HepG2 (cell line): ENCODE data around the gene RAB3D. TPM values are rescaled to one million over a fixed set of nuclear protein-coding genes. Genes with fewer than 3 reads are reported as not detected.
A peak's percentile ranks its signal among the peaks of the same experiment; 100 is the strongest.

Experiments used
- ATAC-seq: fragments of 200-7000 bp; cut with Tn5 transposase; 3 replicates; pipeline ENCODE4 v1.9.1; 2020; ENCODE audit warnings: mild to moderate bottlenecking, moderate library complexity
- BruUV-seq: library from RNA; stranded (reverse); fragments of 400-500 nt; replicated peaks from 2 replicates; lab custom pipeline; 2021; lab: Mats Ljungman, UMichigan
- CTCF ChIA-PET: fragments of 300-600 bp; formaldehyde crosslinking; extraction: SDS; loops from one replicate; lab custom pipeline; 2021; ENCODE audit warnings: low total read pairs, inconsistent platforms, low intra/inter-chr PET ratio; lab: Yijun Ruan, JAX
- POLR2A ChIA-PET: fragments of 350-600 bp; sonication (Branson Sonifier 250); formaldehyde crosslinking; loops from one replicate; lab custom pipeline; 2020; ENCODE audit warnings: antibody characterized with exemption, inconsistent platforms; lab: Yijun Ruan, JAX
- DNase-seq: peaks from one replicate; pipeline ENCODE4 v3.0.0-alpha.2; 2015; ENCODE audit warnings: low spot score
- FAIRE-seq: peaks from 3 replicates; lab custom pipeline; 2011; peaks lifted over from hg19 to GRCh38; lab: Jason Lieb, UNC
- H2AFZ ChIP-seq: one replicate; pipeline ENCODE4 v1.6.1; 2011; ENCODE audit warnings: low read length, inconsistent platforms
- H3K27ac ChIP-seq: fragments of 300-600 bp; 3 replicates; pipeline ENCODE4 v1.8.0; 2011; ENCODE audit warnings: mixed run types, mild to moderate bottlenecking, mixed read lengths, low read length, inconsistent platforms; ENCODE audit not compliant: insufficient read depth; ENCODE audit errors: extremely low read length
- H3K27me3 ChIP-seq, 2 experiments: fragments of 200-600 bp in 1 of 2; 2 replicates in 1 of 2; 3 replicates in 1 of 2; pipeline versions ENCODE4 v1.6.0 to v1.8.0; 2011; ENCODE audit warnings: low read length in 2 of 2, mild to moderate bottlenecking in 2 of 2, moderate library complexity in 2 of 2, inconsistent platforms in 1 of 2; ENCODE audit not compliant: insufficient read depth in 2 of 2, control insufficient read depth in 1 of 2
- H3K36me3 ChIP-seq, 2 experiments: fragments of 200-600 bp in 1 of 2; replicated peaks in 1 of 2; 2 replicates in 1 of 2; 3 replicates in 1 of 2; pipeline versions ENCODE4 v1.5.1 to v1.8.0; 2011; ENCODE audit warnings: low read length in 2 of 2, inconsistent platforms in 1 of 2; ENCODE audit not compliant: insufficient read depth in 2 of 2, control insufficient read depth in 1 of 2
- H3K4me1 ChIP-seq: 2 replicates; pipeline ENCODE4 v1.5.1; 2012; ENCODE audit warnings: low read length, inconsistent platforms; ENCODE audit not compliant: insufficient read depth
- H3K4me2 ChIP-seq: 2 replicates; pipeline ENCODE4 v1.6.0; 2011; ENCODE audit warnings: low read depth, low read length, inconsistent platforms
- H3K4me3 ChIP-seq, 3 experiments: fragments of 200-600 bp in 1 of 3; sonication (generic), shearing (Covaris generic) in 1 of 3; replicated peaks in 1 of 3; 2 replicates each; pipeline ENCODE4 v1.5.1; 2011 to 2016; ENCODE audit warnings: low read length in 3 of 3, inconsistent platforms in 2 of 3, low read depth in 2 of 3, mild to moderate bottlenecking in 2 of 3, control low read depth in 1 of 3, mixed read lengths in 1 of 3; ENCODE audit not compliant: insufficient read depth in 1 of 3
- H3K79me2 ChIP-seq: one replicate; pipeline ENCODE4 v1.6.1; 2011; ENCODE audit warnings: low read length, inconsistent platforms; ENCODE audit not compliant: insufficient read depth
- H3K9ac ChIP-seq: 2 replicates; pipeline ENCODE4 v1.6.0; 2011; ENCODE audit warnings: mild to moderate bottlenecking, low read depth, low read length, inconsistent platforms; ENCODE audit not compliant: insufficient read depth
- H3K9me3 ChIP-seq: 2 replicates; pipeline ENCODE4 v1.5.1; 2012; ENCODE audit warnings: mild to moderate bottlenecking, low read length
- H4K20me1 ChIP-seq: 2 replicates; pipeline ENCODE4 v1.6.0; 2011; ENCODE audit warnings: inconsistent platforms, mild to moderate bottlenecking, low read length, moderate library complexity; ENCODE audit not compliant: insufficient read depth
- ATF7 ChIP-seq, 2 experiments: fragments of 450-650 bp in 1 of 2; sonication (generic) in 1 of 2; formaldehyde crosslinking in 1 of 2; IDR thresholded peaks; 2 replicates each; pipeline versions ENCODE4 v1.4.0 to v1.6.1; 2016 to 2020; ENCODE audit warnings: antibody characterized with exemption in 1 of 2, mild to moderate bottlenecking in 1 of 2, missing genetic modification reagents in 1 of 2
- CEBPB ChIP-seq: IDR thresholded peaks from 2 replicates; pipeline ENCODE4 v1.6.1; 2011; ENCODE audit warnings: low read depth, low read length, improper control_type of control experiment, borderline replicate concordance
- CREB1 ChIP-seq, 2 experiments: fragments of 450-650 bp in 1 of 2; IDR thresholded peaks; 2 replicates each; pipeline ENCODE4 v1.6.1; 2016 to 2017; ENCODE audit warnings: control low read depth in 1 of 2, mild to moderate bottlenecking in 1 of 2, missing compliant biosample characterization in 1 of 2, missing genetic modification characterization in 1 of 2
- IRF2 ChIP-seq: IDR thresholded peaks from 2 replicates; pipeline ENCODE4 v1.6.1; 2018; ENCODE audit warnings: missing genetic modification reagents, missing compliant biosample characterization
- MLX ChIP-seq: IDR thresholded peaks from 2 replicates; pipeline ENCODE4 v1.6.1; 2016
- PITX1 ChIP-seq: sonication (generic); formaldehyde crosslinking; IDR thresholded peaks from 2 replicates; pipeline ENCODE4 v1.5.1; 2020; ENCODE audit warnings: mild to moderate bottlenecking, missing genetic modification reagents
- ZBTB7B ChIP-seq: sonication (generic); formaldehyde crosslinking; IDR thresholded peaks from 2 replicates; pipeline ENCODE4 v1.4.0; 2020; ENCODE audit warnings: missing genetic modification reagents
- ZFP90 ChIP-seq: sonication (generic); formaldehyde crosslinking; IDR thresholded peaks from 2 replicates; pipeline ENCODE4 v1.8.0; 2022; ENCODE audit warnings: missing genetic modification reagents, mild to moderate bottlenecking, inconsistent platforms, borderline replicate concordance
- ZNF180 ChIP-seq: sonication (generic); formaldehyde crosslinking; IDR thresholded peaks from 2 replicates; pipeline ENCODE4 v1.4.0; 2020; ENCODE audit warnings: low read depth, missing genetic modification reagents, borderline replicate concordance
- WGBS: methylation state at CpG from one replicate; pipeline ENCODE4 v1.1.6; 2017; ENCODE audit warnings: low lambda C conversion rate; 5-methylcytosine and 5-hydroxymethylcytosine counted together
- in situ Hi-C: cut with HindIII; loops from 2 replicates; pipeline ENCODE4 v1.10.0; 2017; ENCODE audit warnings: low pct_unique_long_range_greater_than_20kb; ENCODE audit not compliant: extremely low pct_ligation_motif_present
- intact Hi-C: fragments of 100-400 bp; cut with micrococcal nuclease; formaldehyde crosslinking; loops from one replicate; pipeline ENCODE4 v1.10.0; 2022; ENCODE audit not compliant: unreplicated experiment
- polyA plus RNA-seq, 8 experiments: library from polyadenylated mRNA; depleted of rRNA in 3 of 8; stranded (reverse) in 7 of 8; unstranded in 1 of 8; fragments of >200 nt; fragmentation: Illumina TruSeq in 4 of 8; extraction: Trizol in 4 of 8; gene quantifications; 2 replicates each; pipeline versions ENCODE4 v1.2.1 to v1.2.3, GENCODE V29; 2011 to 2016; ENCODE audit warnings: low read depth in 4 of 8, missing spikeins in 1 of 8, mixed read lengths in 1 of 8; ENCODE audit not compliant: insufficient read depth in 1 of 8
- total RNA-seq, 5 experiments: library from RNA; depleted of rRNA; stranded (reverse); fragments of >200 nt; fragmentation: Illumina TruSeq; extraction: Trizol; gene quantifications; 2 replicates each; pipeline ENCODE4 v1.2.3, GENCODE V29; 2016; ENCODE audit warnings: low read depth in 1 of 5
- TF ChIP-seq, protein P1 (sequence below): sonication (generic); formaldehyde crosslinking; IDR thresholded peaks from 2 replicates; pipeline ENCODE4 v1.5.1; 2020; ENCODE audit warnings: mild to moderate bottlenecking, missing genetic modification reagents, moderate library complexity

Gene RAB3D
- total and polyA plus RNA-seq, 2 of the 13 experiments (the other 11 are each of a cell fraction or from before 2014, with no cell fraction given): 2.0 to 16.1 TPM

GRCh38 chr19:11293433-11294389 lies 45.7 kb downstream of the RAB3D start (continued):
- TF ChIP-seq, protein P1, sequence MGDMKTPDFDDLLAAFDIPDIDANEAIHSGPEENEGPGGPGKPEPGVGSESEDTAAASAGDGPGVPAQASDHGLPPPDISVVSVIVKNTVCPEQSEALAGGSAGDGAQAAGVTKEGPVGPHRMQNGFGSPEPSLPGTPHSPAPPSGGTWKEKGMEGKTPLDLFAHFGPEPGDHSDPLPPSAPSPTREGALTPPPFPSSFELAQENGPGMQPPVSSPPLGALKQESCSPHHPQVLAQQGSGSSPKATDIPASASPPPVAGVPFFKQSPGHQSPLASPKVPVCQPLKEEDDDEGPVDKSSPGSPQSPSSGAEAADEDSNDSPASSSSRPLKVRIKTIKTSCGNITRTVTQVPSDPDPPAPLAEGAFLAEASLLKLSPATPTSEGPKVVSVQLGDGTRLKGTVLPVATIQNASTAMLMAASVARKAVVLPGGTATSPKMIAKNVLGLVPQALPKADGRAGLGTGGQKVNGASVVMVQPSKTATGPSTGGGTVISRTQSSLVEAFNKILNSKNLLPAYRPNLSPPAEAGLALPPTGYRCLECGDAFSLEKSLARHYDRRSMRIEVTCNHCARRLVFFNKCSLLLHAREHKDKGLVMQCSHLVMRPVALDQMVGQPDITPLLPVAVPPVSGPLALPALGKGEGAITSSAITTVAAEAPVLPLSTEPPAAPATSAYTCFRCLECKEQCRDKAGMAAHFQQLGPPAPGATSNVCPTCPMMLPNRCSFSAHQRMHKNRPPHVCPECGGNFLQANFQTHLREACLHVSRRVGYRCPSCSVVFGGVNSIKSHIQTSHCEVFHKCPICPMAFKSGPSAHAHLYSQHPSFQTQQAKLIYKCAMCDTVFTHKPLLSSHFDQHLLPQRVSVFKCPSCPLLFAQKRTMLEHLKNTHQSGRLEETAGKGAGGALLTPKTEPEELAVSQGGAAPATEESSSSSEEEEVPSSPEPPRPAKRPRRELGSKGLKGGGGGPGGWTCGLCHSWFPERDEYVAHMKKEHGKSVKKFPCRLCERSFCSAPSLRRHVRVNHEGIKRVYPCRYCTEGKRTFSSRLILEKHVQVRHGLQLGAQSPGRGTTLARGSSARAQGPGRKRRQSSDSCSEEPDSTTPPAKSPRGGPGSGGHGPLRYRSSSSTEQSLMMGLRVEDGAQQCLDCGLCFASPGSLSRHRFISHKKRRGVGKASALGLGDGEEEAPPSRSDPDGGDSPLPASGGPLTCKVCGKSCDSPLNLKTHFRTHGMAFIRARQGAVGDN (CRISPR knock-in tag): peak; percentile 73
- TF ChIP-seq ZFP90 (CRISPR knock-in tag) (no peak), IRF2 (0 out of 2 replicates have a peak, but pooled peaks have one; percentile 36), ZBTB7B (CRISPR knock-in tag) (peak; percentile 44; the same call in 1 of the 2 replicates), CEBPB (peak; percentile 44; the same call in 1 of the 2 replicates), PITX1 (CRISPR knock-in tag) (no peak), ZNF180 (CRISPR knock-in tag) (no peak)

DNA sequence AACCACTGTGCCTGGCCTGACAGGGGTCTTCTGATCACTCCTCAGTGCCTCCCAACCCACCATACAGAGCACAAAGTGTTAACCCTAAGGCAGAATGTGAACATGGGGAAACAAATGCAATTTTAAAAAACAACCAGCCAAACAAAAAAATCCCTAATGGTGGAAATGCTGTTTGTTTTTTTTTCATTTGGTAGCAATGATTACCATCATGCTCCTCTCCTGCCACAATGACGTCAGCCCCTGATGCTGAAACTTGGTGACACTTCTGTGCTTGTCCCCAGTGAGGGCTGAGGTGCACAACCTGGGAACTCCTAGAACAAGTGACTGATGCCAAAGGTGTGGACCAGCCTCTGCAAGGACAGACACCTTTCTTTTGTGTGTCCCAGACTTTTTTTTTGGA lies 47.5 kb downstream of the RAB3D start:
- no peaks in the 10 kb centered on the region for H3K79me2 ChIP-seq
- ATAC-seq (no peak), DNase-seq (no peak)
- TF ChIP-seq CREB1 (IDR thresholded peaks at IDR 0.05) (peak; percentile 90), CREB1 (CRISPR knock-in tag; IDR thresholded peaks at IDR 0.05) (no peak), MLX (CRISPR knock-in tag) (no peak), ATF7 (IDR thresholded peaks at IDR 0.05) (peak; percentile 91), ATF7 (CRISPR knock-in tag; IDR thresholded peaks at IDR 0.05) (no peak)
- TF ChIP-seq, all 625 proteins: peak for 2
- POLR2A ChIA-PET: interaction anchor here (1.3 kb wide), 1 partner anchor 83 kb away, joined by 4 read pairs; the partner anchor contains the start of gene SWSAP1
- 0% methylated on average over 1 of the region's 1 CpG for WGBS
- in situ Hi-C loops: no loop called here
- FAIRE-seq: no peak
- Histone ChIP-seq H3K9ac (no peak overlapping the region), H3K4me2 (no peak overlapping the region), H3K27ac (no peak overlapping the region), H3K27me3 (peaks cover 0 to 7% of the 10 kb centered on the region in 2 experiments; a peak in 1 of 5 replicates), H4K20me1 (no peaks in the 10 kb centered on the region), H3K9me3 (no peaks in the 10 kb centered on the region), H3K4me3 (no peak overlapping the region), H3K4me1 (peaks cover 51% of the 10 kb centered on the region), H2AFZ (no peak overlapping the region), H3K36me3 (no peaks in the 10 kb centered on the region)
- BruUV-seq: no TSS peak
- CTCF ChIA-PET: no interaction called here
- intact Hi-C loops: loop anchor here (2.0 to 10.0 kb wide), 2 partner anchors 89 to 153 kb away; no protein-coding TSS in a partner anchor
